Mesothelial cell of epicardium (in vitro differentiated cells): Measurements from ENCODE around the gene MYCBPAP. TPM values are rescaled to one million over a fixed set of nuclear protein-coding genes. Genes with fewer than 3 reads are reported as not detected.

Experiments
- DNase-seq, 2 experiments: peaks; one replicate each; pipeline ENCODE4 v3.0.0; 2021; ENCODE audit warnings: low spot score in 2 of 2; ENCODE audit not compliant: unreplicated experiment in 2 of 2
- H3K27ac Mint-ChIP-seq: 2 replicates; pipeline ENCODE4 v1.8.0; 2021; ENCODE audit warnings: mixed read lengths
- H3K27me3 Mint-ChIP-seq: 2 replicates; pipeline ENCODE4 v1.8.0; 2021; ENCODE audit warnings: low read depth, mixed read lengths
- H3K36me3 Mint-ChIP-seq: 2 replicates; pipeline ENCODE4 v1.8.0; 2021; ENCODE audit warnings: mixed read lengths
- H3K4me1 Mint-ChIP-seq: 2 replicates; pipeline ENCODE4 v1.8.0; 2021; ENCODE audit warnings: mixed read lengths
- H3K4me3 Mint-ChIP-seq: 2 replicates; pipeline ENCODE4 v1.8.0; 2021; ENCODE audit warnings: mild to moderate bottlenecking, moderate library complexity, mixed read lengths
- H3K9me3 Mint-ChIP-seq: 2 replicates; pipeline ENCODE4 v1.8.0; 2021; ENCODE audit warnings: mixed read lengths
- total RNA-seq: library from RNA; stranded (reverse); gene quantifications from 3 replicates; pipeline ENCODE4 v1.2.1, GENCODE V29; 2021
- TF ChIP-seq, protein P1 (sequence below): fragments of 200-600 bp; sonication (generic); IDR thresholded peaks from one replicate; pipeline ENCODE4 v1.5.0; 2021; ENCODE audit warnings: antibody characterized with exemption; ENCODE audit not compliant: unreplicated experiment

Gene MYCBPAP
- total RNA-seq, 1 donor from 2014 or later, result 5.1 TPM

DNA sequence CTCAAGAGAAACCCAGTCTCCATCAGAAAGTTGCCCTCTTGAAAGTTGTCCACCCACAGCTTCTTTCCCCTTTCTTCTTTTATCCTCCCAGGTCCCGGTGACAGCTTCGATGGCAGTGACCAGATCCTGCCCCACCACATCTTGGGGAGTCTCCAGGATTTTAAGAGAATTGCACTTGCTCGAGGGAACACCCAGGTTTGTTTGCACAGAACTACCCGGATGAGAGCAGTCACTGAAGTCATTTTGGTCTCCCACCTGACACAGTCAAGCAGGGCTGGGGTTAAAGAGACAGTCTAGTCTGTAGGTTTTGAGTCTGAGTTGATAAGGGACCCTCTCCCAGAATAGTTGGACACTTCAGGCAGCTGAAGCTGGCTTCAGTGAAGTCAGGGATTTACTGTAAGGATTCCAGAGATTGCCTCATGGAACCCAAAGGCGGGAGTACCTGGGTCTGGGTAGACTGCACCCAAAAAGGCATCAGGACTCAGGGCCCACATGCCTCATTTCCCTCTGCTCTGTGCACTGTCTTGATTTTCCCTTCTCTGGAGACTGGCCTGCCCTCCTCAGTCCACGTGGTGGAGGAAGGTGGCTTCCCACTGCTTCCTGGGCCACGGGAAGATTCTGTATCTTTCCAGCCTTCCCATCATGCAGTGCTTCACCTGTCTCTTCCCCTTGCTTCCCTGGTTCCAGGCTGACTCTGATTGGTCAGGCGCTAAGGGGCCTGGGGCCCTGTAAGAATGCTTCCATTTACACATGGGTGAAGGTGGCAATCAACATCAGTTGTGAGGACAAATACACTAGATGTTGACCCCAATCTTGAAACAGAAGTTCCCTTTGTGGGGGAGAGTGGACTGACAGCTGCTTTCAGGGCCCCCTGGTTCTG, 9.5 kb downstream of the MYCBPAP start:
- TF ChIP-seq, protein P1, sequence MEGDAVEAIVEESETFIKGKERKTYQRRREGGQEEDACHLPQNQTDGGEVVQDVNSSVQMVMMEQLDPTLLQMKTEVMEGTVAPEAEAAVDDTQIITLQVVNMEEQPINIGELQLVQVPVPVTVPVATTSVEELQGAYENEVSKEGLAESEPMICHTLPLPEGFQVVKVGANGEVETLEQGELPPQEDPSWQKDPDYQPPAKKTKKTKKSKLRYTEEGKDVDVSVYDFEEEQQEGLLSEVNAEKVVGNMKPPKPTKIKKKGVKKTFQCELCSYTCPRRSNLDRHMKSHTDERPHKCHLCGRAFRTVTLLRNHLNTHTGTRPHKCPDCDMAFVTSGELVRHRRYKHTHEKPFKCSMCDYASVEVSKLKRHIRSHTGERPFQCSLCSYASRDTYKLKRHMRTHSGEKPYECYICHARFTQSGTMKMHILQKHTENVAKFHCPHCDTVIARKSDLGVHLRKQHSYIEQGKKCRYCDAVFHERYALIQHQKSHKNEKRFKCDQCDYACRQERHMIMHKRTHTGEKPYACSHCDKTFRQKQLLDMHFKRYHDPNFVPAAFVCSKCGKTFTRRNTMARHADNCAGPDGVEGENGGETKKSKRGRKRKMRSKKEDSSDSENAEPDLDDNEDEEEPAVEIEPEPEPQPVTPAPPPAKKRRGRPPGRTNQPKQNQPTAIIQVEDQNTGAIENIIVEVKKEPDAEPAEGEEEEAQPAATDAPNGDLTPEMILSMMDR, result no peak
- H3K4me3 Mint-ChIP-seq, result no peak overlapping the region
- H3K36me3 Mint-ChIP-seq, result no peaks in the 10 kb centered on the region
- DNase-seq, result no peak
- no peaks in the 10 kb centered on the region for H3K9me3 Mint-ChIP-seq
- H3K27ac Mint-ChIP-seq, result no peak overlapping the region
- H3K4me1 Mint-ChIP-seq, result peaks cover 11% of the 10 kb centered on the region
- peaks cover 1% of the 10 kb centered on the region for H3K27me3 Mint-ChIP-seq

DNA sequence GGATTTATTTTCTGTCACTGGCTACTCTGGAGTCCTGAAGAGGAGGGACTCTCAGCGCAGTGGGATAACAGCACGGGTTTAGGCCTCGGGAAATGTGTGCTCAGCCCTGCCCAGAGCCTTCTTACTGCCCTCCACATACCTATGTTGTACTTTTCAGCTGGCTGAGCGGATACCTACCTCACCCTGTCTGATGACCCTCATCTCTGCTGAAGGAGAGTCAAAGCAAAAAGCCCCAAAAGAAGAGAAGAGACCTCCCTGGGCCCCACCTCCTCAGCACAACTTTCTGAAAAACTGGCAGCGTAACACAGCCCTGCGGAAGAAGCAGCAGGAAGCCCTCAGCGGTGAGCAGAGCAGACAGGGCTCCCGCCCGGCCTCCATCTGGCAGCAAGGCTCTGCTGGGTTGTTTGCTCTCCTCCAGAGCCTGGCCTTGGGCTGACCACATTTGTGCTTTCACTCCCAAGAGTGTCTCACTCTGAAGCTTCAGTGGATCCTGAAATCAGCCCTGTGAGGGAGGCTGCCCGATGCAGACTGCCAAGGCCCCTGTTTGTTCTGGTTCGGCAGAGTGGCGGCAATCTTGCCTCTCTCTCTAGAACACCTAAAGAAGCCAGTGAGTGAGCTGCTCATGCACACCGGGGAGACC, 10.3 kb downstream of the MYCBPAP start:
- no peaks in the 10 kb centered on the region for H3K36me3 Mint-ChIP-seq
- TF ChIP-seq, protein P1, result no peak
- H3K27me3 Mint-ChIP-seq, result peaks cover 1% of the 10 kb centered on the region
- peak overlapping the region; percentile 34 for H3K27ac Mint-ChIP-seq
- no peak overlapping the region for H3K4me3 Mint-ChIP-seq
- no peaks in the 10 kb centered on the region for H3K9me3 Mint-ChIP-seq
- H3K4me1 Mint-ChIP-seq, result peaks cover 9% of the 10 kb centered on the region
- DNase-seq, result no peak

DNA sequence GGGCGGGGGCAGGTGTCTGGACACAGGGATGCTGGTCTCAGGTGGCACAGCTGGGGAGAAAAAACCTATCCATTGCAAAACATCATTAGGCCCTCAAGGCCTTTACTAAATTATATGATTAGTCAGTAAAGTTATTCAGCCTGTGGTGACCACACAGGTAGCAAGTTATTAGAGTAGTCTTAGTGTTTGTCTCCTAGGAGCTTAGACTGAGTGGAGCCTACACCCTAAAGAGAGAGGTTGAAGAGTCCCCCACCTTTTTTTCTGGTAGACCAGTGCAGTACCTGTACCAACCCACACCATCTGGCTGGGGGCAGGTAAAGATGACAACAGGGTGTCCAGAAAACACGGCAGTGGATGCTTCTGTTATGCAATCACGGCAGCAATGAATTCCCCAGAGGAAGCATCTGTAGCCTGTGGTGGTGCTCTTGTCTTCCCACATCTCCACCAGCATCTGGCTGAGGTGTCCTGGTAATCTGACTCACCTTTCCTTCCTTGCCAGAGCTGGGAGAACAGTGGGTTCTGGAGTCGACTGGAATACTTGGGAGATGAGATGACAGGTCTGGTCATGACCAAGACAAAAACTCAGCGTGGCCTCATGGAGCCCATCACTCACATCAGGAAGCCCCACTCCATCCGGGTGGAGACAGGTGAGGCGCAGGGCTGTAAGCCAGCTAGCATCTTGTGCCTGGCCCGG, 11.0 kb downstream of the MYCBPAP start:
- Mint-ChIP-seq H3K27ac (no peak overlapping the region), H3K36me3 (no peaks in the 10 kb centered on the region), H3K4me1 (peaks cover 6% of the 10 kb centered on the region), H3K9me3 (no peaks in the 10 kb centered on the region), H3K27me3 (peaks cover 1% of the 10 kb centered on the region), H3K4me3 (no peak overlapping the region)
- DNase-seq, result no peak
- TF ChIP-seq, protein P1, result no peak

DNA sequence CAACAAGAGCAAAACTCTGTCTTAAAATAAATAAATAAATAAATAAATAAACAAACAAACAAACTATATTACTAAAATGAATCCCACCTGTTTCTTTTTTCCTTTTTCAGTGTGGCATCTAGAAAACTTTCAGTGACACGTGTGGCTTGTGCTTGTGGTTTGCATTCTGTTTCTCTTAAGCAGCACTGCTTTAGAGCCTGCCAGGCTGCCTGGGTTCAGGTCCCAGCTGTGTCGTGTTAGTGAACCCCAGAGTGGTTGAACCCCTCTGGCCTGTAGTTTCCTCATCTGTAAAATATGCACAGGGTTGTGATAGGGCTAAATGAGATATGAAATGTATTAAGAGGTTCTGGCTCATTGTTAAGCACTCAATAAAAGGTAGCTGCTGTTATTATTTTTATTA, 12.2 kb downstream of the MYCBPAP start:
- Mint-ChIP-seq H3K9me3 (no peaks in the 10 kb centered on the region), H3K36me3 (no peaks in the 10 kb centered on the region), H3K27ac (no peak overlapping the region)

DNA sequence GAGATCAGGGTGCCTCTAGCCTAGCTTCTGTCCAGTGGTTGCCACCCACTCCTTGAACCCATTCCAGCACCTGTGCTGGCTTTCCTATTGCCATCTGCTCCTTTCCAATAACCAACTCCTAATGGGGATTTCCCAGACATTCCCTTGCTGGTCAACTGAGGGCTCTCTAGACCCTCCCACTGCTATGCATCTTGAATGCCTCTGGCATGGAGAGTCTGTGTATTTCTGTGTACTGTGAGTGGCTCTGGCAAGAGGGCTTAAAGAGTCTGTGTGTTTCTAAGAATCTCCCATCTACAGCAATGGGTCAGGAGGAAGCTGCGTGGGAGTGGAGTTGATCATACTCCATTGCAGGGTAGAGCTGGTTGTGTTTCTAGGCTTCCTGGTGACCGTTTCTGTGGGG, 13.3 kb downstream of the MYCBPAP start:
- H3K4me1 Mint-ChIP-seq, result no peaks in the 10 kb centered on the region
- TF ChIP-seq, protein P1, result no peak
- no peaks in the 10 kb centered on the region for H3K9me3 Mint-ChIP-seq
- H3K27me3 Mint-ChIP-seq, result peaks cover 1% of the 10 kb centered on the region
- DNase-seq, result no peak
- H3K27ac Mint-ChIP-seq, result no peak overlapping the region
- no peak overlapping the region for H3K4me3 Mint-ChIP-seq
- H3K36me3 Mint-ChIP-seq, result no peaks in the 10 kb centered on the region

More for the DNA sequence above, 12.2 kb downstream of the MYCBPAP start:
- H3K27me3 Mint-ChIP-seq, result peaks cover 1% of the 10 kb centered on the region
- H3K4me3 Mint-ChIP-seq, result no peak overlapping the region
- TF ChIP-seq, protein P1, result no peak
- DNase-seq, result no peak
- H3K4me1 Mint-ChIP-seq, result no peaks in the 10 kb centered on the region
